ENCODE data around the gene LRMDA.

LRMDA gene

DNA sequence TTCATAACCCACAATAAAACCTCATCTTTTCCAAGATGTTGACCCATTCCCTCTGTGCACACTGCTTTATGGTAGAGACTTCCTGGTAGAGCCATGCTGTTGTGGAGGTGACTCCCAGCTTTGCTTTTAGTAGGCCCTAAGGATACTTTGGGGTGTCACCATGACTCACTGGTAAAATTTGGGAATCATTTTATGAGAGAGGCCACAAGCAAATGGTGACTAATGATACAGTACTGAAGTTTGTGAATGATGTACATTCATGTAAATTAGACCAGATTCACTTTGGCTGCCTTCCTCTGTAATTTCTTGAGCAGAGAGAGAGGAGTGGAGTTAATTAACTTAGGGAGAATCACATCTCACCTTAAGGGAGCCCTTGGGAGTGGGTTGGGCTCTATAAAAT, 686.5 kb downstream of the LRMDA start:
- H3K4me3 ChIP-seq (ENCODE audit: low read depth, low read length): no peak overlapping the region
- no peak for DNase-seq (ENCODE audit: low read depth)
- TF ChIP-seq, protein P1, sequence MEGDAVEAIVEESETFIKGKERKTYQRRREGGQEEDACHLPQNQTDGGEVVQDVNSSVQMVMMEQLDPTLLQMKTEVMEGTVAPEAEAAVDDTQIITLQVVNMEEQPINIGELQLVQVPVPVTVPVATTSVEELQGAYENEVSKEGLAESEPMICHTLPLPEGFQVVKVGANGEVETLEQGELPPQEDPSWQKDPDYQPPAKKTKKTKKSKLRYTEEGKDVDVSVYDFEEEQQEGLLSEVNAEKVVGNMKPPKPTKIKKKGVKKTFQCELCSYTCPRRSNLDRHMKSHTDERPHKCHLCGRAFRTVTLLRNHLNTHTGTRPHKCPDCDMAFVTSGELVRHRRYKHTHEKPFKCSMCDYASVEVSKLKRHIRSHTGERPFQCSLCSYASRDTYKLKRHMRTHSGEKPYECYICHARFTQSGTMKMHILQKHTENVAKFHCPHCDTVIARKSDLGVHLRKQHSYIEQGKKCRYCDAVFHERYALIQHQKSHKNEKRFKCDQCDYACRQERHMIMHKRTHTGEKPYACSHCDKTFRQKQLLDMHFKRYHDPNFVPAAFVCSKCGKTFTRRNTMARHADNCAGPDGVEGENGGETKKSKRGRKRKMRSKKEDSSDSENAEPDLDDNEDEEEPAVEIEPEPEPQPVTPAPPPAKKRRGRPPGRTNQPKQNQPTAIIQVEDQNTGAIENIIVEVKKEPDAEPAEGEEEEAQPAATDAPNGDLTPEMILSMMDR (conservative IDR thresholded peaks at IDR 0.05; ENCODE audit: low read depth, low read length): no peak

DNA sequence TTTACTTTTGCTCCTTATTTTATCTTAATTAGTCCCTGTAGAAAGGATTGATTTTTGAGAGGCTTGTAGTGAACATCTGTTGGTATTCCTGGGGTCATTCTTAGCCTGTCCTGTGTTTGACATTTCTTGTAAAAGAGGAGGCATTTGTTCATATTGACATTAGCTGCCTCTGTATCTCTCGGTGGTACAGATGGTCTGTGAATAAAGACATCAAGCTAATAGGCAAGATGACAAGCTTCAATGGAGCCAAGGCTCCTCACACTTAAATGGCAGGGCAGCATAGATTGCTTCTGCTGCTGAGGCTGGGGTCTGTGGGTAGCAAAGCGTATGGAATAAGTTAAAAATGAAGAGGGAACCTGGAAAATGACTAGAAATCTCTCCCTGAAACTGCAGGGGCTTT, 687.6 kb downstream of the LRMDA start:
- TF ChIP-seq, protein P1 (conservative IDR thresholded peaks at IDR 0.05; ENCODE audit: low read depth, low read length): no peak
- no peak for DNase-seq (ENCODE audit: low read depth)
- H3K4me3 ChIP-seq (ENCODE audit: low read depth, low read length): no peak overlapping the region

DNA sequence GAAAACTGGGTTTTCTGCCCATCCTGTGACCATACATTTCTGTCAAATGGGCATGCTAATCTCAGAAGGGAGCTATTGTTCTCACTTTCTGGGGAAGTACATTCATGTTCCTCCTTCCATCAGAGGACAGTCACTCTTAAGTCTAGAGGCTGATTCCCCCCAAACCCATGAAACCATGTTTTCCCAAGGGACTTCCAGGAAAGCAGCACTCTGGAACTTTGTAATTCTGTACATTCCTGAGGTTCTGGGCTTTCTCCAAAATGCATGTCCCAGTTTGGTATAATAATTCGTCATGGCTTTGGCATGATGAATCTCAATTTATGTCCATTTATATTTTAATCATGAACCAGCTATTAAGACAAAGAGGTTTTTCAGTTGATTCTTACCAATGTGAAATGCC, 688.1 kb downstream of the LRMDA start:
- H3K4me3 ChIP-seq (ENCODE audit: low read depth, low read length): no peak overlapping the region
- peak; percentile 35 for DNase-seq (ENCODE audit: low read depth)
- TF ChIP-seq, protein P1 (conservative IDR thresholded peaks at IDR 0.05; ENCODE audit: low read depth, low read length): no peak

DNA sequence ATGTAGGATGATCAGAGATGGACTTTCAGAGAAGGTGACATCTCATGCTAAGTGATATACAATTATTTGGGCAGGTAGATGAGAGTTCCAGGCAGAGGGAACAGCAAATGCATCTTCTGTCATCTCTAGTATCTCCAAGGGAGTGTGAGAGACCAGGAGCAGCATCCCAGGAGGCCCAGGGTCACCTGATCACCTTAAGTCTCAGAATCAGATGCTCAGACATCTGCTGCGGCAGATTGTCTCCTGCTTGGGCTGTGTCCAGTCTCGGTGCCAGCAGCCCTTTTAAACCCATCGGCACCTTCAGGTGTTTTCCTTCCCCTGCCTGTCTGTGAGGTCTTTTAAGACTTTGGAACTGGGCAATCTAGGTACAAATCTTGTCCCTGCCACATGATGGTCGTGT, 690.6 kb downstream of the LRMDA start:
- no peak for DNase-seq (ENCODE audit: low read depth)
- H3K4me3 ChIP-seq (ENCODE audit: low read depth, low read length): no peak overlapping the region
- TF ChIP-seq, protein P1 (conservative IDR thresholded peaks at IDR 0.05; ENCODE audit: low read depth, low read length): no peak

DNA sequence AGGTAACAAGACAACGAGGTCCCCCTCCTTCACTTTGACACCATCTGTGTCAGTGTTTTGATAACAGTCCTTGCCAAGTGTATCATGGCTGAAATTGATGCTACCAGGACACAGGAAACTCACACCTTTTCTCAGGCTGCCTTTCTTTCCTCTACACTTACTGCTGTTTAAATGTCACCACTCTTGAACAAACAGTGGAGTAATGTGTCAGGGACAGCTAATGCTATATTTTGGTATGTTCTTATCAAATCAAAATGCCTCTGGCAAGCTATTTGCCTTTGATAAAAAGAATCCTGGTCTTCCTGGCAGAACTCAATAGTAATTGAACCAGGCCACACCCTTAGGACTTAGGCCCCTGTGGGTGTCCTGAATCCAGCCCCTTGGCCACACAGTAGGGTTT, 692.9 kb downstream of the LRMDA start:
- TF ChIP-seq, protein P1 (conservative IDR thresholded peaks at IDR 0.05; ENCODE audit: low read depth, low read length): no peak
- no peak overlapping the region for H3K4me3 ChIP-seq (ENCODE audit: low read depth, low read length)
- no peak for DNase-seq (ENCODE audit: low read depth)

DNA sequence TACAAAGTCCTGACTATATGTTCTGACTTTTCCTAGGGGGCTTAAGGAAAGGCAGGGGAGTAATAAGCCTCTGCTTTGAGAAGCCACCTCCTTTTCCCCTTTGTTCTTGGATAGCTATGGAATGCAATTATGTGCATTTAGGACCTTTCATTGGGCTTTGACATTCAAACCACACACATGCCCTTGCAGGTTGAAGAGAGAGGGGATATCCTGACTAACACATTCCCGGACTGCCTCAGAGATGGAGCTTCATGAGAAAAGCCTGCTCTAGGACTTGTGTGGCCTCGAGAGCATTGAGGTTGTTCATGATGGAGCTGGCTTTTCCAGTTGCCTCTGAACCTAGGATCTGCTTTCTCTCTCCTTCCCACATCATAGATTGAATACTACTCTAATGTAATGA, 694.5 kb downstream of the LRMDA start:
- no peak for DNase-seq (ENCODE audit: low read depth)
- TF ChIP-seq, protein P1 (conservative IDR thresholded peaks at IDR 0.05; ENCODE audit: low read depth, low read length): no peak
- no peak overlapping the region for H3K4me3 ChIP-seq (ENCODE audit: low read depth, low read length)

DNA sequence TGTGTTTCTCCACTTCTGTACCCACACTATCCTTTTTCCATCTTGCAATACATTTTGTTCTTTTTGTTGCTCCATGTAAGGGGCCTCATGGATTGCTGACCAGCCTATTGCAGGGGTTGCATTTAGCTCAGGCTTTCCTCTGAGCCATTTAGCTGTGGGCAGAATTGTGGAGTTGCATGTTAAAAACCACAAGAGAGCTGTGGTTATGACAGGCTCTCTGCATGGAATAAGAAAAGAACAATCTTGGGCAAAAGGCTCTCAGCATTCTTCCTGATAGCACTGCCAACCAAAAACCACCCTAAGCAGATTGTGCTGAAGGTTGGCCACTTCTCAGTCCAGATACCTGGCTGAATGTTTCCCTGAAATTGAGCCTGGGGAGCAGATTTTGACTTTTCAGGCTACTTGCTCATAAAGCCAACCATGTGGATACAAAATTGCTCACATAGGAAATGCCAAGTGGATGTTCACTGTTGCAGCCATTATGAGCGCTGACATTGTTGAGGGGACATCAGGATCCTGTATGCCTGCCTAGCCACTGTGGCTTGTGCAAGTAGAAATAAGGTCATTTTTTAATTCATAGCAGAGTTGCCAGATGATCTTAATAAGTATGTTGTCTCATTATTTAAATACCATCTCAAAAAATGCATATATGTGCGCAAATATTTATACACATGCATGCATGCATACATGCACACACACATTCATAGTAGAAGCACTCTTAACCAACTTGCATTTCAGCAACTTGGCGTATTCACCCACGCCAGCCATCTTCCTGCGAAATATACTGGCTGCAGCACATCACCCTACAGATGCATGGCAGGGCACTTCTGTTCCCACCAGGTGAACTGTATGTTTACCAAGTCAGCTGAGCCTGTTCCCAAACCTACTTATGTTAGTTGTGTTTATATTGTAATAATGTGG, 695.4 kb downstream of the LRMDA start:
- H3K4me3 ChIP-seq (ENCODE audit: low read depth, low read length): no peak overlapping the region
- TF ChIP-seq, protein P1 (conservative IDR thresholded peaks at IDR 0.05; ENCODE audit: low read depth, low read length): no peak
- DNase-seq (ENCODE audit: low read depth): no peak
